ENCODE data around the gene SPECC1L.
A peak's percentile ranks its signal among the peaks of the same experiment; 100 is the strongest.

Gene SPECC1L

DNA sequence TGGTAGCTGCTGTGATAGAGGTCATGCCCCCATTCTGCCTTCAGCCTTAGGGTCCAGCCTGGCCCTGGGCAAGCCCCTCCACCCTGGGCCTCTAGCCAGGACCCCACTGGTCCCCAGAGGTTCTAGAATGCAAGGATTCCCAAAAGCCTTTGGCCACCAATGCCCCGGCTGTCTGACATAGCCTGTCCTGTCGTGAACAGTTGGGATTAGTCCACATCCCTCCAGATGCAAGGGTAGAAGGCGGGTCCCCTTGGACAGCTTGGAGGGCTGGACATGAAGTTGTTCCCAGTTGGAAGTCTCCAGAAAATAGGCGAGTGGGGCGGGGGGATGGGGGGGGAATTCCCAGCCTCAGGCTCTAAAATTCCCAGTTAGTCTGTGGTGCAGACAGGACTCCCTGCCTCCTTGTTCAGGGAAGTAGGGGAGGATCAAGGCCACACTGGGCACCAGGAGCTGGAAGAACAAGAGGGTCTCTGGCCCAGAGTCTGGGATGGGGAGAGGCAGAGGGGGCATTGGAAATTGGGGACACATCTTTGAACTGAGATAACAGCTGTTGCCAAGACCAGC is 151.6 kb downstream of the SPECC1L start:
- in situ Hi-C loops (cut with MboI; ENCODE audit: low pct_unique_long_range_greater_than_20kb, low sequenced_read_pairs, unreplicated experiment), result loop anchor here (10.0 kb wide), 1 partner anchor 83 kb away; no protein-coding TSS in a partner anchor
- TF ChIP-seq, protein P1, sequence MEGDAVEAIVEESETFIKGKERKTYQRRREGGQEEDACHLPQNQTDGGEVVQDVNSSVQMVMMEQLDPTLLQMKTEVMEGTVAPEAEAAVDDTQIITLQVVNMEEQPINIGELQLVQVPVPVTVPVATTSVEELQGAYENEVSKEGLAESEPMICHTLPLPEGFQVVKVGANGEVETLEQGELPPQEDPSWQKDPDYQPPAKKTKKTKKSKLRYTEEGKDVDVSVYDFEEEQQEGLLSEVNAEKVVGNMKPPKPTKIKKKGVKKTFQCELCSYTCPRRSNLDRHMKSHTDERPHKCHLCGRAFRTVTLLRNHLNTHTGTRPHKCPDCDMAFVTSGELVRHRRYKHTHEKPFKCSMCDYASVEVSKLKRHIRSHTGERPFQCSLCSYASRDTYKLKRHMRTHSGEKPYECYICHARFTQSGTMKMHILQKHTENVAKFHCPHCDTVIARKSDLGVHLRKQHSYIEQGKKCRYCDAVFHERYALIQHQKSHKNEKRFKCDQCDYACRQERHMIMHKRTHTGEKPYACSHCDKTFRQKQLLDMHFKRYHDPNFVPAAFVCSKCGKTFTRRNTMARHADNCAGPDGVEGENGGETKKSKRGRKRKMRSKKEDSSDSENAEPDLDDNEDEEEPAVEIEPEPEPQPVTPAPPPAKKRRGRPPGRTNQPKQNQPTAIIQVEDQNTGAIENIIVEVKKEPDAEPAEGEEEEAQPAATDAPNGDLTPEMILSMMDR (IDR thresholded peaks at IDR 0.05; ENCODE audit: extremely low read depth, insufficient read depth, missing control alignments), result no peak
- no peak for DNase-seq (ENCODE audit: low spot score)

DNA sequence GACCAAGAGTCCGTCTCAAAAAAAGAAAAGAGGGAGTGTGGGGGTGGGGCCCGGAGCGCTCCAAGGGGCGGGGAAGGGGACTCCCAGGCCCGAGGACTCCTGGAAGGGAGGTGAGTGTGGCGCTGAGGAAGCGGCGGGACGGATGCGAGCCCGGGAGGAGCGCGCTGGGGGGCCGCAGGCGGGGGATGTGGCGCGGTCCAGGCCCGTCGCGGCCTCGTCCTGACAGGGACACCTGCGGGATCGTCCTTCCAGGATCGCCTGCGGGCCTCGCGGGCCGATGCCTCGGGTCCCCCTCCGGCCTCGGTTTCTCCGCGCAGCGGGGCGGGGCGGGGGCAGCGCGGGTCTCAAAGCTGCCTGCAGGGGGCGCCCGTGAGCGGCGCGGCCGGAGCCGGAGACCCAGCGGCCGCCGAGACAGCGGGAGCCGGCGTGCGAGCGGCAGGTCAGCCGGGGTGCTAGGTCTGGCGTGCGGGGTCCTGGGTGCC is 152.9 kb downstream of the SPECC1L start:
- in situ Hi-C loops (cut with MboI; ENCODE audit: low pct_unique_long_range_greater_than_20kb, low sequenced_read_pairs, unreplicated experiment), result loop anchor here (10.0 kb wide), 1 partner anchor 81 kb away; no protein-coding TSS in a partner anchor
- DNase-seq (ENCODE audit: low spot score), result peak; percentile 95
- TF ChIP-seq, protein P1 (IDR thresholded peaks at IDR 0.05; ENCODE audit: extremely low read depth, insufficient read depth, missing control alignments), result peak; percentile 85

DNA sequence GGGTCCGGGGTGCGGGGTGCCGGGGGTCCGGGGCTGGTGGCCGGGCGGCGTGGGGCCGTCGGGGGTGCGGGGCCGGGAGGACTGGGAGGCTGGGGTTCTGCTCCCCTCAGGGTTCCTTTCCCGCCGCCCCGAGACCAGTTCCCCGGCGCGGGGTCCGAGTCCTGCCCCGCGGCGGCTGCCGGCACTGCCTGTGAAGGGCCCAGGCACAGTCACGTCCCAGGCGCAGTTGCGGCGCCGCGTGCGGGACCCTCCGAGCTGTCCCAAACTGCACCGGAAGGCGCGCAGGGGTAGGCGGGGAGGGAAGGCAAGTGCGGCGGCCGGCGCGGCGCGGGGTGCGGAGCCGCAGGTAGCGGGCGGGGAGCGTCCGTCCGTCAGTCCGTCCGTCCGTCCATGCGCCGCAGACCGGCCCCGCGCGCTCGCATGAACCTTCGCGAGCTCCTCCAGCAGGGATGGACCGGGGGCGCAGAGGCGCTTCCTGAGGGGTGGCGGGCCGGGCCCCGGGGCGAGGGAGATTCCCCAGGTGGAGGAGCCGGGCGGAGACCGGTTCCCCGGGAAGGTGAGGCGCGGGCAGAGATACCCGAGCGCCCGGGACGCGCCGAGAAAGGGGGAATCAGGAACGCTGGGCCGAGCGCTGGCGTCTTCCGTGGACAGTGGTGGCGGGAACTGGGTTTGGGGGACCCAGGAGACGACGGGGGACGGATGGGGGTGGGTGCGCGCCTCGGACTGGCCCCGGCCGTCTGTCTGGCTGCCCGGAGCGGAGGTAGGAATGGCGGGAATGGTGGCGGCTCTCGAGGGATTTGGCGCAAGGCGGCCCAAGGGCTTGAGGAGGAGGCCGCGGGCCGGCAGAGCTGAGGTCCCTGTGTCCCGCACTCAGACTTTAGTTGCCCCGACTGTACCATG is 153.6 kb downstream of the SPECC1L start:
- in situ Hi-C loops (cut with MboI; ENCODE audit: low pct_unique_long_range_greater_than_20kb, low sequenced_read_pairs, unreplicated experiment), result loop anchor here (10.0 kb wide), 1 partner anchor 81 kb away; no protein-coding TSS in a partner anchor
- TF ChIP-seq, protein P1 (IDR thresholded peaks at IDR 0.05; ENCODE audit: extremely low read depth, insufficient read depth, missing control alignments), result no peak
- DNase-seq (ENCODE audit: low spot score), result no peak

DNA sequence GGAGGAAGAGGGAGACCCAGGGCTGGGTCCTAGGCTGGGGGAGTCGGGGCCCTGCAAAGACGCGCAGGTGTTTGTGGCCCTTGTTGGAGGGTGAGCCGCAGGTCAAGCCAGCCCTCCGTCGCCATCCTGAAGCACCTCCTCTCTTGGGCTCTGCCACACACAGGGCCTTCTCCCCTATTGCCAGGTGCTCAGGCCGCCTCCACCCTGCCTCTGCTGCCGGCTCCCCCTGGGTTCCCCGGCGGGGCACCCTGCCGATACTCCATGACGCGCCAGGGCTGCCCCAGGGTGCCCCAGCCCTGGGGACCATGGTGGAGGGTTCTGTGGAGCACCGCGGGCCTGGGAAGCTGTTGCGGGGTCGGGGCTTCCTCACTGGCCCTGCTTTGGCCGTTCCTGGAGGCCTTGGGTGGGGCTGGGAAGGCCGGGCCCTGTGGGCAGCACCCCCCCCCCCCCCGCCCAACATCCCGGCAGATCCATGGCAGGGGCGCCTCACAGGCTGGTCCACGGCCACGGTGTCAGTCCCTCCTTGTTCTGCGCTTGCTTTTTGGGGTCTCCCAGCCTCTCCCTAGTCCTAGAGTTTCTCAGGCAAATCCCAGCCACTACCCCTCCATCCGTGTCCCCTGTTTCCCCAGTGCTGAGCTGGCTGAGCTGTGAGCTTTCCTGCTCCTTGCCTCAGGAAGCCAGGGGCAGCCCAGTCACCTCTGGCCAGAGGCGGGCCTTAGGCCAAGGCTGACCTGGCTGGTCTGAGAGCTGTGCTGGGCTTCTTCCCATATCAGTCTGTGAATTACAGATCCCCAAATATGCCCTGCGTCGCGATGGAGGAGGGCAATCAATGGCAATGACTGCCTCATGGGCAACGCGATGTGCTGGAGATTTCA is 154.5 kb downstream of the SPECC1L start:
- in situ Hi-C loops (cut with MboI; ENCODE audit: low pct_unique_long_range_greater_than_20kb, low sequenced_read_pairs, unreplicated experiment), result loop anchor here (10.0 kb wide), 1 partner anchor 80 kb away; no protein-coding TSS in a partner anchor

DNA sequence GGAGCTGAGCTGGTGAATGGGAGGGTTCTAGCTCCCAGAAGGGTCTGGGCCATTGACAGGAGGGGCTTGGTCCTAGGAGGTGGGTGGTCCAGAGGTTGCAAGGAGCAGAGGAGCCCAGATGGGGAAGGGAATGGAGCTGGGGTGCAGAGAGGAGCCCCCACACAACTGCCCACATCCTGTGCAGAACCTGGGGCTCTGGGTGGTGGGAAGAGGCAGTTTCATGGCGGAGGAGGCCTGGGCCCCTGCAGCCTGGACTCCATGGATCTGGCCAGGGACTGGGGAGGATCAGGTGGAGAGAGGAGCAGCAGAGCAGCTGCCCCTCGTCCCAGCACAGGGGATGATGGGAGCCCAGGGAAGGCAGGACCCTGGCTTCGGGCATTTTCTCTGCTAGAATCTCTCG is 155.8 kb downstream of the SPECC1L start:
- in situ Hi-C loops (cut with MboI; ENCODE audit: low pct_unique_long_range_greater_than_20kb, low sequenced_read_pairs, unreplicated experiment), result loop anchor here (10.0 kb wide), 1 partner anchor 78 kb away; no protein-coding TSS in a partner anchor

More for the DNA sequence above, 154.5 kb downstream of the SPECC1L start:
- DNase-seq (ENCODE audit: low spot score), result no peak
- TF ChIP-seq, protein P1 (IDR thresholded peaks at IDR 0.05; ENCODE audit: extremely low read depth, insufficient read depth, missing control alignments), result no peak

More for the DNA sequence above, 155.8 kb downstream of the SPECC1L start:
- TF ChIP-seq, protein P1 (IDR thresholded peaks at IDR 0.05; ENCODE audit: extremely low read depth, insufficient read depth, missing control alignments), result no peak
- no peak for DNase-seq (ENCODE audit: low spot score)
